Panc1 (cell line): ENCODE data around the gene CREB5. TPM values are rescaled to one million over a fixed set of nuclear protein-coding genes. Genes with fewer than 3 reads are reported as not detected.

Experiments used
- ATAC-seq: fragments of 200-7000 bp; cut with Tn5 transposase; 2 replicates; pipeline ENCODE4 v1.9.1; 2020; ENCODE audit warnings: mild to moderate bottlenecking, moderate library complexity
- BruUV-seq: library from RNA; stranded (reverse); fragments of 400-500 nt; replicated peaks from 2 replicates; lab custom pipeline; 2021; lab: Mats Ljungman, UMichigan
- CTCF ChIA-PET: fragments of 300-600 bp; sonication (Branson Sonifier 250); formaldehyde crosslinking; loops from one replicate; lab custom pipeline; 2022; ENCODE audit warnings: antibody characterized with exemption; lab: Charles Lee
- POLR2A ChIA-PET: fragments of 300-600 bp; sonication (Branson Sonifier 250); formaldehyde crosslinking; loops from one replicate; lab custom pipeline; 2022; ENCODE audit warnings: antibody characterized with exemption; lab: Charles Lee
- DNase-seq: peaks from one replicate; pipeline ENCODE4 v3.0.0-alpha.2; 2010; ENCODE audit warnings: low read depth, low spot score
- H3K27ac ChIP-seq: 2 replicates; pipeline ENCODE4 v1.5.1; 2011; ENCODE audit warnings: mild to moderate bottlenecking, low read length, inconsistent platforms
- H3K27me3 ChIP-seq: fragments of 200-500 bp; sonication (Bioruptor generic); 2 replicates; pipeline ENCODE4 v1.6.0; 2014; ENCODE audit warnings: low read length, inconsistent platforms; ENCODE audit not compliant: control insufficient read depth, insufficient read depth
- H3K36me3 ChIP-seq: fragments of 200-500 bp; sonication (Bioruptor generic); 2 replicates; pipeline ENCODE4 v1.5.1; 2014; ENCODE audit warnings: inconsistent platforms, mild to moderate bottlenecking, low read length, moderate library complexity; ENCODE audit not compliant: control insufficient read depth, insufficient read depth
- H3K4me1 ChIP-seq: 2 replicates; pipeline ENCODE4 v1.5.1; 2011; ENCODE audit warnings: inconsistent platforms, mild to moderate bottlenecking, low read length, moderate library complexity; ENCODE audit not compliant: control insufficient read depth, insufficient read depth
- H3K4me3 ChIP-seq, 2 experiments: 2 replicates each; pipeline ENCODE4 v1.5.1; 2011 to 2012; ENCODE audit warnings: low read depth in 2 of 2, low read length in 2 of 2, mild to moderate bottlenecking in 2 of 2, inconsistent platforms in 1 of 2, moderate library complexity in 1 of 2
- H3K9me3 ChIP-seq: fragments of 200-500 bp; sonication (Bioruptor generic); 2 replicates; pipeline ENCODE4 v1.5.1; 2014; ENCODE audit warnings: low read depth, mild to moderate bottlenecking, inconsistent platforms, low read length, moderate library complexity; ENCODE audit not compliant: control insufficient read depth, insufficient read depth
- POLR2AphosphoS5 ChIP-seq: IDR thresholded peaks from 2 replicates; pipeline ENCODE4 v1.6.1; 2012; ENCODE audit warnings: mild to moderate bottlenecking, low read depth, low read length, moderate library complexity
- SIN3A ChIP-seq: IDR thresholded peaks from 2 replicates; pipeline ENCODE4 v1.6.1; 2012; ENCODE audit warnings: low read depth, mild to moderate bottlenecking, low read length, moderate library complexity, borderline replicate concordance; ENCODE audit not compliant: insufficient read depth
- TCF7L2 ChIP-seq: IDR thresholded peaks from 2 replicates; pipeline ENCODE4 v1.6.1; 2011; ENCODE audit warnings: mild to moderate bottlenecking, low read depth, low read length, inconsistent platforms
- in situ Hi-C: cut with HindIII; loops from 2 replicates; pipeline ENCODE4 v1.10.0; 2016; ENCODE audit warnings: low sequenced_read_pairs, low pct_unique_long_range_greater_than_20kb
- intact Hi-C: fragments of 100-400 bp; cut with micrococcal nuclease; formaldehyde crosslinking; loops from one replicate; pipeline ENCODE4 v1.10.0; 2022; ENCODE audit not compliant: unreplicated experiment
- total RNA-seq: library from RNA; stranded (reverse); gene quantifications from one replicate; pipeline ENCODE4 v1.2.1, GENCODE V29; 2021; ENCODE audit not compliant: unreplicated experiment
- TF ChIP-seq, protein P1 (sequence below): fragments of 450-650 bp; IDR thresholded peaks from 2 replicates; pipeline ENCODE4 v1.5.1; 2017; ENCODE audit warnings: mild to moderate bottlenecking
- TF ChIP-seq, protein P2 (sequence below), 2 experiments: IDR thresholded peaks; 2 replicates each; pipeline ENCODE4 v1.6.1; 2011 to 2012; ENCODE audit warnings: low read depth in 2 of 2, control low read depth in 1 of 2, low read length in 1 of 2, mild to moderate bottlenecking in 1 of 2, moderate library complexity in 1 of 2; ENCODE audit not compliant: insufficient read depth in 1 of 2

CREB5 gene
- total RNA-seq, 1 experiment from 2014 or later: 3.1 TPM

DNA sequence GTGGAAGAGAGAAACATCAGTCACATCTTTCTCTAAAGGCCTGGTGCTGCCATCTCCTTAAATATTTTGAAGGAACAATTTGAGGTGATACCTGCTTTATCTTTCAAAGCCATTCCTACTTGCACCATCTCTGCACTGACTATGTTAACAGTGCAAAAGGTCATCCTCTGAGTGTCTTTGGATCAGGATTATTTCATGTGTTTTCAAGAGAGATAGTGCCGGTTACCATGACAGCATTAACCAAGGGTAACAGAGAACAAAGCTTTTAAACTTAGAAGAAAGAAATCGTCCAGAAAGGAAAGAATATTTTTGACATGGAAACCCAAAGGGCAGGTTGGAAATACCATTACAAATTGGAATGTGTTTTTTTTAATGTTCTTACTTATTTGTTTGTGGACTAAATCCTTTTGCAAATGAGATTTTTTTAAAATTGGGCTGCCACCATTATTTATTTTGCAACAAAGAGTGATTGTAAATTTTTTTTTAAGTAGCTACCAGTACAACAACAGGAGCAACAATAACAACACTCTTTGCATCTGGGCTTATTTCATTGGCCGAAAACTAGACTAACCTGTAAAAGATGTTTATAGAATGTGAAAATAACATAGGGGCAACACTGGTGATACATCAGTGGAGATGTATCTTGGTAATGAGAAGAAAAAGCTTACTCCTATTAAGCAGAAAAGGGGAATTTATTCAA lies 234.2 kb downstream of the CREB5 start:
- DNase-seq: no peak
- in situ Hi-C loops (no loop called here), intact Hi-C loops (no loop called here)
- BruUV-seq: no TSS peak
- TF ChIP-seq SIN3A (no peak), TCF7L2 (no peak), POLR2AphosphoS5 (no peak)
- TF ChIP-seq, protein P1, sequence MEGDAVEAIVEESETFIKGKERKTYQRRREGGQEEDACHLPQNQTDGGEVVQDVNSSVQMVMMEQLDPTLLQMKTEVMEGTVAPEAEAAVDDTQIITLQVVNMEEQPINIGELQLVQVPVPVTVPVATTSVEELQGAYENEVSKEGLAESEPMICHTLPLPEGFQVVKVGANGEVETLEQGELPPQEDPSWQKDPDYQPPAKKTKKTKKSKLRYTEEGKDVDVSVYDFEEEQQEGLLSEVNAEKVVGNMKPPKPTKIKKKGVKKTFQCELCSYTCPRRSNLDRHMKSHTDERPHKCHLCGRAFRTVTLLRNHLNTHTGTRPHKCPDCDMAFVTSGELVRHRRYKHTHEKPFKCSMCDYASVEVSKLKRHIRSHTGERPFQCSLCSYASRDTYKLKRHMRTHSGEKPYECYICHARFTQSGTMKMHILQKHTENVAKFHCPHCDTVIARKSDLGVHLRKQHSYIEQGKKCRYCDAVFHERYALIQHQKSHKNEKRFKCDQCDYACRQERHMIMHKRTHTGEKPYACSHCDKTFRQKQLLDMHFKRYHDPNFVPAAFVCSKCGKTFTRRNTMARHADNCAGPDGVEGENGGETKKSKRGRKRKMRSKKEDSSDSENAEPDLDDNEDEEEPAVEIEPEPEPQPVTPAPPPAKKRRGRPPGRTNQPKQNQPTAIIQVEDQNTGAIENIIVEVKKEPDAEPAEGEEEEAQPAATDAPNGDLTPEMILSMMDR: no peak
- TF ChIP-seq, protein P2, sequence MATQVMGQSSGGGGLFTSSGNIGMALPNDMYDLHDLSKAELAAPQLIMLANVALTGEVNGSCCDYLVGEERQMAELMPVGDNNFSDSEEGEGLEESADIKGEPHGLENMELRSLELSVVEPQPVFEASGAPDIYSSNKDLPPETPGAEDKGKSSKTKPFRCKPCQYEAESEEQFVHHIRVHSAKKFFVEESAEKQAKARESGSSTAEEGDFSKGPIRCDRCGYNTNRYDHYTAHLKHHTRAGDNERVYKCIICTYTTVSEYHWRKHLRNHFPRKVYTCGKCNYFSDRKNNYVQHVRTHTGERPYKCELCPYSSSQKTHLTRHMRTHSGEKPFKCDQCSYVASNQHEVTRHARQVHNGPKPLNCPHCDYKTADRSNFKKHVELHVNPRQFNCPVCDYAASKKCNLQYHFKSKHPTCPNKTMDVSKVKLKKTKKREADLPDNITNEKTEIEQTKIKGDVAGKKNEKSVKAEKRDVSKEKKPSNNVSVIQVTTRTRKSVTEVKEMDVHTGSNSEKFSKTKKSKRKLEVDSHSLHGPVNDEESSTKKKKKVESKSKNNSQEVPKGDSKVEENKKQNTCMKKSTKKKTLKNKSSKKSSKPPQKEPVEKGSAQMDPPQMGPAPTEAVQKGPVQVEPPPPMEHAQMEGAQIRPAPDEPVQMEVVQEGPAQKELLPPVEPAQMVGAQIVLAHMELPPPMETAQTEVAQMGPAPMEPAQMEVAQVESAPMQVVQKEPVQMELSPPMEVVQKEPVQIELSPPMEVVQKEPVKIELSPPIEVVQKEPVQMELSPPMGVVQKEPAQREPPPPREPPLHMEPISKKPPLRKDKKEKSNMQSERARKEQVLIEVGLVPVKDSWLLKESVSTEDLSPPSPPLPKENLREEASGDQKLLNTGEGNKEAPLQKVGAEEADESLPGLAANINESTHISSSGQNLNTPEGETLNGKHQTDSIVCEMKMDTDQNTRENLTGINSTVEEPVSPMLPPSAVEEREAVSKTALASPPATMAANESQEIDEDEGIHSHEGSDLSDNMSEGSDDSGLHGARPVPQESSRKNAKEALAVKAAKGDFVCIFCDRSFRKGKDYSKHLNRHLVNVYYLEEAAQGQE (IDR thresholded peaks at IDR 0.05; ENCODE audit: insufficient read depth in 1 of 2, low read depth in 2 of 2, low read length in 1 of 2): no peak
- H3K4me1 ChIP-seq: no peaks in the 10 kb centered on the region
- H3K4me3 ChIP-seq: no peak overlapping the region
- CTCF ChIA-PET: no interaction called here
- H3K27me3 ChIP-seq: peaks cover 4% of the 10 kb centered on the region; the same call in 1 of the 2 replicates
- H3K9me3 ChIP-seq: no peaks in the 10 kb centered on the region
- no peaks in the 10 kb centered on the region for H3K36me3 ChIP-seq
- POLR2A ChIA-PET: no interaction called here
- H3K27ac ChIP-seq: no peak overlapping the region
- no peak for ATAC-seq

DNA sequence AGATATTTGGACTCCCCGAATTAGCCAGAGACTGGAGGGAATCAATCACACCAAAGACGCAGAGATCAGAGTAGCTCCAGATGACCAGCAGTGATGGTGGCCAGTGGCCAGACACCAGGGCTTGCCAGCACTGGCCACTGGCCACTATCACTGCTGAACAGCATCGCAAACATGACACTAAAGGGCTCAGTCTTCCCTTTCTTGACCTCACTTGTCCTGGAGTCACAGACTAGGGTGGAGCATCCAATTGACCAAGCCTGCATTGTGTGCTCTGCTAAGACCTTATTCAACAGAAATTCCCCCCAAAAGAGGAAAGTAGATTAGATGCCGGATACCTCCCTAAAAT lies 234.7 kb downstream of the CREB5 start:
- DNase-seq (no peak), ATAC-seq (no peak)
- intact Hi-C loops (no loop called here), in situ Hi-C loops (no loop called here)
- H3K4me3 ChIP-seq: no peak overlapping the region
- no peak overlapping the region for H3K27ac ChIP-seq
- no peaks in the 10 kb centered on the region for H3K9me3 ChIP-seq
- no peaks in the 10 kb centered on the region for H3K4me1 ChIP-seq
- CTCF ChIA-PET: no interaction called here
- H3K36me3 ChIP-seq: no peaks in the 10 kb centered on the region
- H3K27me3 ChIP-seq: peaks cover 4% of the 10 kb centered on the region; the same call in 1 of the 2 replicates
- TF ChIP-seq, protein P2 (IDR thresholded peaks at IDR 0.05; ENCODE audit: insufficient read depth in 1 of 2, low read depth in 2 of 2, low read length in 1 of 2): no peak
- TF ChIP-seq, protein P1: no peak
- no peak for TF ChIP-seq POLR2AphosphoS5
- TF ChIP-seq TCF7L2: no peak
- POLR2A ChIA-PET: no interaction called here
- BruUV-seq: no TSS peak
